ENCODE data around the gene TBC1D17.

DNA sequence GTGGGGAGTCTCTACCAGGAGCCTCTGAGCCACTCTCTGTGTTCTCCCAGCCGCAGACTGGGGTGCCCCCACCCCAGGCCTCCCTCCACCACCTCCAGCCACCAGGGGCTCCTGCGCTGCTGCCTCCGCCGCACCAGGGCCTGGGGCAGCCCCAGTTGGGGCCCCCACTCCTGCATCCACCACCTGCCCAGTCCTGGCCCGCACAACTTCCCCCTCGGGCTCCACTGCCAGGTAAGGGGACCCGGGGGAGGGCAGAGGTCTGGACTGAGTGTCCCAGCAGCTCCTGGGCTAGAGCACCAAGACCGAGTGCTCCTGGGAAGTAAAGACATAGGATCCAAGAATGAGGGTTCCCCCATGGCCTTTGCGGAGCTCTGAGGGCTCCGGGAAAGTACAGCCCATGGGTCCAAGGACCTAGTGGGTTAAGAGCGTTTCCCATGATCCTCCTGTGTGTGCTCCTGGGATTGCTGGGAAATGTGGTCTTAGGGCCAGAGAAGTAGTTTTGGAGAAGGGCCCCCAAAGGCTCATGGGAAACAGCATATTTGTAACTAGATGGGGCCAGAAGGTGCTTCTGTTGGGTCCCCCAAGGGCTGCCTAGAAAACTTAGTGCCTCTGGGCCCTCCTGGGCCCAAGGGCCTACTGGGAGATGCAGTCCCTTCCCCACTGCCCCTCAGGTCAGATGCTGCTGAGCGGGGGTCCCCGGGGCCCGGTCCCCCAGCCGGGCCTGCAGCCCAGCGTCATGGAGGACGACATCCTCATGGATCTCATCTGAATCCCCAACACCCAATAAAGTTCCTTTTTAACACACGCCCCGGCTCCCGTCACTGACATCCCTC, 41.1 kb upstream of the TBC1D17 start:
- TF ChIP-seq, protein P1, sequence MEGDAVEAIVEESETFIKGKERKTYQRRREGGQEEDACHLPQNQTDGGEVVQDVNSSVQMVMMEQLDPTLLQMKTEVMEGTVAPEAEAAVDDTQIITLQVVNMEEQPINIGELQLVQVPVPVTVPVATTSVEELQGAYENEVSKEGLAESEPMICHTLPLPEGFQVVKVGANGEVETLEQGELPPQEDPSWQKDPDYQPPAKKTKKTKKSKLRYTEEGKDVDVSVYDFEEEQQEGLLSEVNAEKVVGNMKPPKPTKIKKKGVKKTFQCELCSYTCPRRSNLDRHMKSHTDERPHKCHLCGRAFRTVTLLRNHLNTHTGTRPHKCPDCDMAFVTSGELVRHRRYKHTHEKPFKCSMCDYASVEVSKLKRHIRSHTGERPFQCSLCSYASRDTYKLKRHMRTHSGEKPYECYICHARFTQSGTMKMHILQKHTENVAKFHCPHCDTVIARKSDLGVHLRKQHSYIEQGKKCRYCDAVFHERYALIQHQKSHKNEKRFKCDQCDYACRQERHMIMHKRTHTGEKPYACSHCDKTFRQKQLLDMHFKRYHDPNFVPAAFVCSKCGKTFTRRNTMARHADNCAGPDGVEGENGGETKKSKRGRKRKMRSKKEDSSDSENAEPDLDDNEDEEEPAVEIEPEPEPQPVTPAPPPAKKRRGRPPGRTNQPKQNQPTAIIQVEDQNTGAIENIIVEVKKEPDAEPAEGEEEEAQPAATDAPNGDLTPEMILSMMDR (IDR thresholded peaks at IDR 0.05; ENCODE audit: low read length): no peak
- no peak for TF ChIP-seq EZH2 (IDR thresholded peaks at IDR 0.05; ENCODE audit: borderline replicate concordance, low read length)
